DND-41 (cell line): ENCODE measurements around the gene TMEM131L.
"Not testable (repeated sequence)": the region's sequence is repeated elsewhere in the genome, so short reads cannot be mapped to it uniquely, and the experiment has no call there.

Experiments
- ATAC-seq: fragments of 200-7000 bp; cut with Tn5 transposase; 3 replicates; pipeline ENCODE4 v1.9.1; 2021; ENCODE audit warnings: low read depth; ENCODE audit not compliant: insufficient read depth
- DNase-seq: peaks from one replicate; pipeline ENCODE4 v3.0.0-alpha.2; 2020
- H2AFZ ChIP-seq: 2 replicates; pipeline ENCODE4 v1.6.0; 2012; ENCODE audit warnings: low read depth, low read length
- H3K27ac ChIP-seq: 2 replicates; pipeline ENCODE4 v1.5.1; 2012; ENCODE audit warnings: low read length, inconsistent platforms
- H3K27me3 ChIP-seq: fragments of 200-600 bp; sonication (generic); 2 replicates; pipeline ENCODE4 v1.6.0; 2012; ENCODE audit warnings: low read length, mild to moderate bottlenecking, inconsistent platforms; ENCODE audit not compliant: insufficient read depth, poor library complexity
- H3K36me3 ChIP-seq: 2 replicates; pipeline ENCODE4 v1.5.1; 2012; ENCODE audit warnings: low read length, inconsistent platforms; ENCODE audit not compliant: insufficient read depth
- H3K4me1 ChIP-seq: 2 replicates; pipeline ENCODE4 v1.5.1; 2012; ENCODE audit warnings: mild to moderate bottlenecking, low read length; ENCODE audit not compliant: insufficient read depth
- H3K4me2 ChIP-seq: 2 replicates; pipeline ENCODE4 v1.6.0; 2012; ENCODE audit warnings: mild to moderate bottlenecking, moderate library complexity, low read length, inconsistent platforms; ENCODE audit not compliant: insufficient read depth
- H3K4me3 ChIP-seq, 2 experiments: fragments of 200-600 bp in 1 of 2; shearing (Covaris generic) in 1 of 2; 2 replicates each; pipeline ENCODE4 v1.5.1; 2012 to 2016; ENCODE audit warnings: inconsistent platforms in 2 of 2, low read length in 2 of 2, mild to moderate bottlenecking in 2 of 2, low read depth in 1 of 2, moderate library complexity in 1 of 2
- H3K79me2 ChIP-seq: 2 replicates; pipeline ENCODE4 v1.6.0; 2012; ENCODE audit warnings: low read length, inconsistent platforms; ENCODE audit not compliant: insufficient read depth
- H3K9ac ChIP-seq: 2 replicates; pipeline ENCODE4 v1.6.0; 2012; ENCODE audit warnings: low read depth, mild to moderate bottlenecking, inconsistent platforms, low read length, moderate library complexity
- H3K9me3 ChIP-seq: 2 replicates; pipeline ENCODE4 v1.5.1; 2012; ENCODE audit warnings: low read length, moderate library complexity, mild to moderate bottlenecking, inconsistent platforms; ENCODE audit not compliant: insufficient read depth, severe bottlenecking
- H4K20me1 ChIP-seq: 2 replicates; pipeline ENCODE4 v1.6.0; 2012; ENCODE audit warnings: low read length; ENCODE audit not compliant: insufficient read depth
- EZH2 ChIP-seq: IDR thresholded peaks from 3 replicates; pipeline ENCODE4 v1.6.1; 2012; ENCODE audit warnings: borderline replicate concordance, low read depth, mild to moderate bottlenecking, moderate library complexity, low read length, inconsistent platforms; ENCODE audit not compliant: severe bottlenecking
- TF ChIP-seq, protein P1 (sequence below): IDR thresholded peaks from 2 replicates; pipeline ENCODE4 v1.5.1; 2012; ENCODE audit warnings: borderline replicate concordance, low read length, moderate library complexity, mild to moderate bottlenecking; ENCODE audit not compliant: poor library complexity, severe bottlenecking; ENCODE audit errors: extremely low read depth

TMEM131L gene

DNA sequence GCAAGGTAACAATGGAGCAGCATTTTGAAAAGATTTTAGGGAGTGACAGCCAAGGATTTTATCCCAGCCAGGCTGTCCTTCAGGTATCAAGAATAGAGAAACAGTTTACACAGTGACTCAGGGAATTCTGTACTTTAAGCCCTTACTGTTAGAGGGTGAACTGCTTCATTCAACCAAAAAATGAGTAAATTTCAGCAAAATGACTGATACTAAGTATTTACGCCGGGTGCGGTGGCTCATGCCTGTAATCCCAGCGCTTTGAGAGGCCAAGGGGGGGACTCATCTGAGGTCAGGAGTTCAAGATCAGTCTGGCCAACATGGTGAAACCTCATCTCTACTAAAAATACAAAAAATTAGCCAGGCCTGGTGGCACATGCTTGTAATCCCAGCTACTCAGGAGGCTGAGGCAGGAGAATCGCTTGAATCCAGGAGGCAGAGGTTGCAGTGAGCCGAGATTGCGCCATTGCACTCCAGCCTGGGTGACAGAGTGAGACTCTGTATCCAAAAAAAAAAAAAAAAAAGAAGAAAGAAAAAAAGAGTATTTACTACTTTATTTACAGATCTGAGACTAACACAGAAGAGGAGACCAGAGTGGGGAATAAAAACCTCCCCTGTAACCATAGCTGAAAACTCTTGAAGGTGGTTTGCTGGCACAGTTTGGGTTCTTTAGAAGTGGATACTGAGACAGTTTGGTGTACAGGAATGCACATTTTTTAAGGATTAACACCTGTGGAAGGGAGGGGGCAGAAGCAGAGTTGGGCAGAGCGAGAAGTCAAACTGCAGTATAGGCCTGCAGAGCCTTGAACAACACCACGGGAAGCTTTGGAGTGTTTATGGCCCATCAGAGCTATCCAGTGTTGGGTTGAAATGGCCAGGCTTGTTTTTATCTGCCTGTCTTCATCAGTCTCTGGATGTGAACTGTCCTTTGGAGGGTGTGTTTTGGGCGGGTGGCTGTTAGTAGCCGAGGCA, 40.5 kb downstream of the TMEM131L start:
- Histone ChIP-seq H3K9me3 (no peaks in the 10 kb centered on the region), H3K4me3 (no peak overlapping the region), H3K9ac (no peak overlapping the region), H3K27ac (peak overlapping the region; percentile 70), H2AFZ (no peak overlapping the region), H3K4me1 (peaks cover 73% of the 10 kb centered on the region), H3K4me2 (no peak overlapping the region), H3K79me2 (peaks cover 100% of the 10 kb centered on the region), H3K36me3 (peaks cover 92% of the 10 kb centered on the region), H4K20me1 (peaks cover 87% of the 10 kb centered on the region), H3K27me3 (no peaks in the 10 kb centered on the region)
- no peak for DNase-seq
- ATAC-seq = peak; percentile 46
- no peak for TF ChIP-seq EZH2
- TF ChIP-seq, protein P1, sequence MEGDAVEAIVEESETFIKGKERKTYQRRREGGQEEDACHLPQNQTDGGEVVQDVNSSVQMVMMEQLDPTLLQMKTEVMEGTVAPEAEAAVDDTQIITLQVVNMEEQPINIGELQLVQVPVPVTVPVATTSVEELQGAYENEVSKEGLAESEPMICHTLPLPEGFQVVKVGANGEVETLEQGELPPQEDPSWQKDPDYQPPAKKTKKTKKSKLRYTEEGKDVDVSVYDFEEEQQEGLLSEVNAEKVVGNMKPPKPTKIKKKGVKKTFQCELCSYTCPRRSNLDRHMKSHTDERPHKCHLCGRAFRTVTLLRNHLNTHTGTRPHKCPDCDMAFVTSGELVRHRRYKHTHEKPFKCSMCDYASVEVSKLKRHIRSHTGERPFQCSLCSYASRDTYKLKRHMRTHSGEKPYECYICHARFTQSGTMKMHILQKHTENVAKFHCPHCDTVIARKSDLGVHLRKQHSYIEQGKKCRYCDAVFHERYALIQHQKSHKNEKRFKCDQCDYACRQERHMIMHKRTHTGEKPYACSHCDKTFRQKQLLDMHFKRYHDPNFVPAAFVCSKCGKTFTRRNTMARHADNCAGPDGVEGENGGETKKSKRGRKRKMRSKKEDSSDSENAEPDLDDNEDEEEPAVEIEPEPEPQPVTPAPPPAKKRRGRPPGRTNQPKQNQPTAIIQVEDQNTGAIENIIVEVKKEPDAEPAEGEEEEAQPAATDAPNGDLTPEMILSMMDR = no peak

DNA sequence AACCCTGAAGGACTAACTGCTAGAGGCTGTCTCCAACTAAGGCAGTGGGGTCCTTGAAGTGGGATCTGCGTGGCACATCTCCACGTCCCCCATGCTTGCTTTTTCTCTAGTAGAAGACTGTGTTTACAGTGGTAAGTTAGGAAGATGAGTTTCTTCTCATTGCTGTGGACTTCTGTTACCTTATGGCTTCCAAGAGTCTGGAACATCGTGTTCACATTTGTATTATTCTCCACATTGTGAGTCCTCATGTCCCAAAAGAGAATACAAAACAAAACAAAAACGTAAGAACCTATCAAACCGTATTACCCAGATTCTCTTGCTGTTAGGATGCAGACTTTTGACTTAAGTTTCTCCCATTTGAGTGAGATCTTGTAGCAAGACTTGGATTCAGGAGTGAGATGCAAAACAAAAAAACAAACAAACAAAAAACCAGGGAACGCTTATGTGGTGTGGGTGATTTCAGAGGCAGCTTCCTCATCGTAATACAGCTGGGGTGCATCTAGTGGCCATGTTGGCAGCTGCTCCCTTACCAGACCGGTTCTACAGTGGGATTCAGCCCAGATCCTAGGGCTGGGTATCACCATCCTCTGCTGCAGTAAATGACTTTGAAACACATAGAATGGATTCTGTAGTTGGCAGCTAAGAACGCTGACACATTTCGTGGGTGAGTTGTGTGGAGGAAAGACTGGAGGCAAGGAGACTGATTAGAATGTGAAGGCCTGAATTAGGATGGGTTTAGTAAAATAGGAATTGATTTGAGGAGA, 41.3 kb downstream of the TMEM131L start:
- no peaks in the 10 kb centered on the region for H3K27me3 ChIP-seq
- H3K27ac ChIP-seq = peak overlapping the region; percentile 70
- peaks cover 85% of the 10 kb centered on the region for H3K36me3 ChIP-seq
- no peak overlapping the region for H3K9ac ChIP-seq
- H3K79me2 ChIP-seq = peaks cover 100% of the 10 kb centered on the region
- H4K20me1 ChIP-seq = peaks cover 81% of the 10 kb centered on the region
- ATAC-seq = no peak
- H3K4me3 ChIP-seq = no peak overlapping the region
- H3K4me2 ChIP-seq = no peak overlapping the region
- peaks cover 73% of the 10 kb centered on the region for H3K4me1 ChIP-seq
- no peak for DNase-seq
- no peaks in the 10 kb centered on the region for H3K9me3 ChIP-seq
- H2AFZ ChIP-seq = no peak overlapping the region
- TF ChIP-seq, protein P1 = no peak
- no peak for TF ChIP-seq EZH2

DNA sequence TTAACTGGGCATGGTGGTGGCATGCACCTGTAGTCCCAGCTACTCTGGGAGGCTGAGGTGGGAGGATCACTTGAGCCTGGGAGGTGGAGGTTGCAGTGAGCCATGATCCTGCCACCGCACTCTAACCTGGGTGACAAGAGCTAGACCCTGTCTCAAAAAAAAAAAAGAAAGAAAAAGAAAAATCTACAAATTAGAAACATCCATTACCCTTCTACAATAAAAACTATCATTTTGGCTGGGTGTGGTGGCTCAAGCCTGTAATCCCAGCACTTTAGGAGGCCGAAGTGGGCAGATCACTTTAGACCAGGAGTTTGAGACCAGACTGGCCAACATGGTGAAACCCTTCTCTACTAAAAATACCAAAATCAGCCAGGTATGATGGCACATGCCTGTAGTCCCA, 43.1 kb downstream of the TMEM131L start:
- not testable (repeated sequence) for H2AFZ ChIP-seq, H3K9me3 ChIP-seq, H3K4me3 ChIP-seq, H3K9ac ChIP-seq, H3K27me3 ChIP-seq, H3K4me2 ChIP-seq, DNase-seq, ATAC-seq
- peak overlapping the region; percentile 32; the same call in 1 of the 2 replicates for H3K27ac ChIP-seq
- H3K36me3 ChIP-seq = peaks cover 80% of the 10 kb centered on the region
- H4K20me1 ChIP-seq = peaks cover 85% of the 10 kb centered on the region
- peaks cover 80% of the 10 kb centered on the region for H3K4me1 ChIP-seq
- H3K79me2 ChIP-seq = peaks cover 100% of the 10 kb centered on the region

DNA sequence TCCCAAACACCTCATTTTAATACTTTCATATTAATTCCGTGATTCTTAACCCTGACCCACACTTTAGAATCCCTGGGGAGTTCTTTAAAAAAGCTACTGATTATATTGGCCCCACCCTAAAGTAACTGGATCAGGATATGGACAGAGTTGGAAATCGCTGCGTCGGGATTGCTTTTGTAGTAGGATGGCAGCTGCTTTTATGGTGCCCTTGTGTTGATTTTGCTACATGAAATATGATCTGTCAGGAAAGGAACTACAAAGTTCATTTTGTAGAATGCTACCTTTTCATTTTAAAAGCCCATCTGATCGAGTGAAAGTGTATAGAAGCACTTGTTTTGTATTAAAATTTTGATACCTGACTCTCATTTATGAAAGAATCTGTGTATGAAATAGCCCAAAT, 43.6 kb downstream of the TMEM131L start:
- peaks cover 100% of the 10 kb centered on the region for H3K79me2 ChIP-seq
- no peak overlapping the region for H3K4me2 ChIP-seq
- DNase-seq (no peak), ATAC-seq (no peak)
- no peak overlapping the region for H3K4me3 ChIP-seq
- no peaks in the 10 kb centered on the region for H3K9me3 ChIP-seq
- no peak overlapping the region for H2AFZ ChIP-seq
- H3K9ac ChIP-seq = no peak overlapping the region
- no peak for TF ChIP-seq EZH2
- TF ChIP-seq, protein P1 = no peak
- peak overlapping the region; percentile 32; the same call in 1 of the 2 replicates for H3K27ac ChIP-seq
- H4K20me1 ChIP-seq = peaks cover 83% of the 10 kb centered on the region
- H3K36me3 ChIP-seq = peaks cover 76% of the 10 kb centered on the region
- H3K27me3 ChIP-seq = no peaks in the 10 kb centered on the region
- H3K4me1 ChIP-seq = peaks cover 83% of the 10 kb centered on the region
